NOMO-1 treated with DMSO at 0.1 percent for 48 hours (cell line): Measurements from ENCODE around the gene RPL18.
"Not testable (repeated sequence)": the region's sequence is repeated elsewhere in the genome, so short reads cannot be mapped to it uniquely, and the experiment has no call there.

Experiments used
- DNase-seq: peaks from one replicate; lab custom pipeline; 2025; ENCODE audit not compliant: unreplicated experiment; lab: John Stamatoyannopoulos, UW

RPL18 gene

GRCh38 chr19:48644839-48645619, 26.1 kb upstream of the RPL18 start:
- DNase-seq, result peak; percentile 67

- DNase-seq, result no peak
Measured at GRCh38 chr19:48644355-48644754, 25.4 kb upstream of the RPL18 start.

DNA sequence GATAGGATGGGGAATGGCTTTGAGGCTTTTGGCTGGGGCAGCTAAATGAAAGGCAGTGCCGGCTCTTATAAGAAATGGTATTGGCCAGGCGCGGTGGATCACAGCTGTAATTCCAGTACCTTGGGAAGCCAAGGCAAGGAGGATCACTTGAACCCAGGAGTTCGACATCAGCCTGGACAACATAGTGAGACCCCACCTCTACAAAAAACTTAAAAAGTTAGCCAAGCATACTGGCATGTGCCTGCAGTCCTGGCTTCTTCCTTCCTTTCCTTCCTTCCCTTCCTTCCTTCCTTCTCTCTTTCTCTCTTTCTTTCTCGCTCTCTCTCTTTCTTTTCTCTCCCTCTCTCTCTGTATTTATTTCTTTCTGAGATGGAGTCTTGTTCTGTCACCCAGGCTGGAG, 23.9 kb upstream of the RPL18 start:
- DNase-seq, result no peak

DNA sequence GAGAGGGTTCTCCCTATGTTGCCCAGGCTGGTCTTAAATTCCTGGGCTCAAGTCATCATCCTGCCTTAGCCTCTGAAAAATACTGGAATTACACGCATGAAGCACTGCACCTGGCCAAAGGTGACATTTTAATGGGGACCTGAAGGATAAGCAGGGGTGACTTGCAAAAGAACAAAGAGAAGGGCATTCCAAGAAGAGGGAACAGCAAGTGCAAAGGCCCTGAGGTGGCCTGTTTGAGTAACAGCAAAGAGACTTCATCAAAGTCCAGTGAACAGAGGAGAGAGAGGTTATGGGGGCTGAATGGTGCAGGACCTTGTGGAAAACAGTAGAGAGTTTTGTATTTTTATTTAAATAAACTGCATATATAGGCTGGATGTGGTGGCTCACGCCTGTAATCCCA, 22.9 kb upstream of the RPL18 start:
- no peak for DNase-seq

DNA sequence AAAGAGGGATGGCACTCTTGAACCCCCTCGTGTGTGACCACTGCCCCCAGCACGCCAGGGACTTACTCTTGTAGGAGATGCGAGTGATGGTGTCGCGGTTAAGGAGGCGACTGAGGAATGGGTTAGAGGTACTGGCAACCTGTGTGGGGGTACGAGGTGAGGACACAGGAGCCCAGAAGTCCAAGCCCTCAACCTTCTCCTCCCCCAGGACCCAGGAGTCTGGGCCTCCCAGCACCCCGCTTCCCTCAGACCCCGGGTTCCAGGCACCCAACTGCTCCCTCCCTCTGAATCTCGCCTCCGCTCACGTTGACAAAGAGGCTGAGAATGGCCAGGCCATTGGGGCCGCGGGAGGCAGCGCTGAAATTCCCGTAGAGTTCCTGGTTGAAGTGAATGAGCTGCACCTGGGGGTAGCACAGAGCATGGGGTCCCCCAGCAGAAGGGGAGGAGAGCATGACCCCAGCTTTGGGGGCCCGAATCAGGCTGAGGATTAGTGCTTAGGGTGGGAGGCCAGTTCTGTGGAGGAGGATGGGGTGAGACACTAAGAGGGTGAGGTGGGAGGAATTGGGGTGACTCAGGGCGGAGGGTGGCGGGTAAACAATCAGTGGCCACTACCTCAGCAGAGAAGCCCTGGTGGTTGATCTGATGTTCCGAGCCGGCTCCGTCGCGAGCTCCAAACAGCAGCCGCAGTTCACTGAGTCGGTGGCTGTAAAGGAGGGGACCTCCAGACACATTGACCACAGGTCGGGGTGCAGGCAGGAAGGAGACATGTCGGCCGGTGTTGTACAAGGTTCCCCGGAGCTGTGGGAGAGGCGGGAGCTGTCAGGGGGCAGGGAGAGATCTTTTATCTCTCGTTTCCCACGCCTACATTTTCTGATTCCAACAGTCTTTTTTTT, 20.8 kb upstream of the RPL18 start:
- DNase-seq, result no peak

DNA sequence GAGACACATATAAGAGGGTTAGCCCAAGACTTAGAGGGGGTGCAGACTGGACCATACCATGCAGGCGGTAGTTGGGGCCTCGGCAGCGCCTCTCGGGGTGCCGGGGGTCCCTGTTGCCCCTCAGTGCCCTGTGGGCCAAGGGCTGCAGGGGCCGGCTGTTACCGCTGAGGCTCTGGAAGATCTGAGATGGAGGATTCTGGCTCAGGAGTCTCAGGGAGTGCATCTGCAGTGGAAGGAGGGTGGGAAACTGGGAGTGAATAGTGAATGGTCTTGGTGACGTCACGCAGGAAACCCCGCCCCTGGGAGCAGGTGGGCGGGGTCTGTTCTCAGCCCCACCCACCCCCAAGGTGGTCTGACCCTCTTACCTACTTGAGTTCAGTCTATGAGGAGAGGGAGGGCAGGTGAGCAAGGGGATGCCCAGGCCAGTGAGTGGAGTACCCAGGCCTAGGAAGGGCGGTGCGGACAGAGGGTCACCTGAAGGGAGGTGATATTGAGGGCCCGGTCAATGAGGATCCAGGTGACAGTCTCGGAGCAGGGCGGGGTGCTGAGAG, 19.9 kb upstream of the RPL18 start:
- DNase-seq, result no peak

GRCh38 chr19:48637948-48638830, 19.2 kb upstream of the RPL18 start:
- peak; percentile 84 for DNase-seq

GRCh38 chr19:48637449-48637947, 18.5 kb upstream of the RPL18 start:
- peak; percentile 100 for DNase-seq

- DNase-seq, result no peak
Measured at GRCh38 chr19:48636859-48637448, 18.0 kb upstream of the RPL18 start, which contains the start of gene DBP. DBP (minus strand) TSS chr19:48637379; CDS start chr19:48636994, 385 bp downstream.

- no peak for DNase-seq
Measured at GRCh38 chr19:48635966-48636858, 17.2 kb upstream of the RPL18 start.

- peak; percentile 22 for DNase-seq
Measured at GRCh38 chr19:48635263-48635965, 16.4 kb upstream of the RPL18 start.

DNA sequence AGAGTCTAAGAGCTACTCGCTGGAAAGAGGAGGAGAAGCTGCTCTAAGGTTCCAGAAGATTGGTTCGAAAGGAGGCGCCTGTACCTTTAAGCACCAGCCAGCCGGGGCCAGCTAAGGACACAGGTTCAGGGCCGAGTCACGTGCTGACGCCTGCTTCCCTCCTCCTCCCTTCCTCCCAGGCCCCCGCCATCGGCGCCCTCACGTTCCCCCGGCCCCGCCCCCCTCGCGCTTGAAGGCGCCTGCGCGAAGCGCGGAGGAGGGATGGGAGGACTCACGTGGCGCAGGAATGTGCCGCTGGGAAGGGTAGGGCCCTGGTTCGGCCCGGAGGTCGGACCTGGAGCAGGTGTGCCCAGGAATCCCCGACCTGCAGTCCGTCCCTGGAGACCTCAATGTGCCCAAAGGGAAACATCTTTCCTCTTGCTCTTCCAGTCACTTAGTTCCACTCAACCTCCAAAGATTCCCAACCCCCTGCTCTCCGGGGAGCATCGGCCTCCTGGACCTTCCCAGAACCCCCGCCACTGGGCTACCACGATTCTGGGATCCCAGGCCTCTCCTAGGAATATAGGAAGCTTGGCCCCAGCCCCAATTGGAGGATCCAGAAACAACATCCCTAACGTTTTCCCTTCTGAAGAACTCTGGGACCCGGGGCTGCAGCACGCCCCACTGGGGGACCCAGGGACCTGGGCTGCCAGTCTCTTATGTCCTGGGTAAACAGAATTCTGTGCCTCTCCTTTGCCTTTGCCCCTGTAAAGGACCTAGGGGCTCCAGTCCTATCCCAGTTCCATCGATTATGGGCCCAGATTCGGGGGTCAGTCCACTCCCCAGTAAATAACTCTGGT, 15.7 kb upstream of the RPL18 start:
- DNase-seq, result peak; percentile 95

GRCh38 chr19:48634036-48634342, 15.0 kb upstream of the RPL18 start:
- DNase-seq, result no peak

- no peak for DNase-seq
Measured at GRCh38 chr19:48633148-48634035, 14.4 kb upstream of the RPL18 start.

- DNase-seq, result no peak
Measured at GRCh38 chr19:48632692-48633147, 13.7 kb upstream of the RPL18 start.

DNA sequence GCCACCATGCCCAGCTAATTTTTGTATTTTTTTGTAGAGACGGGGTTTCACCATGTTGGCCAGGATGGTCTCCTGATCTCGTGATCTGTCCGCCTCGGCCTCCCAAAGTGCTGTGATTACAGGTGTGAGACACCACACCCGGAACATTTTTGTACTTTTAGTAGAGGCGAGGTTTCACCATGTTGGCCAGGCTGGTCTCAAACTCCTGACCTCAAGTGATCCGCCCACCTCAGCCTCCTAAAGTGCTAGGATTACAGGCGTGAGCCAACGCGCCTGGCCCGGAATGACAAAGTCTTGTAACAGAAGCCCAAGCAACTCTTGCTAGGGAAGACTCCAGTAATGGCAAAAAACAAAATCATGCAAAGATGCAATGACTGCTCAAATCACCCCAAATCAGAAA, 13.3 kb upstream of the RPL18 start:
- DNase-seq, result not testable (repeated sequence)

GRCh38 chr19:48631225-48631624, 12.2 kb upstream of the RPL18 start:
- DNase-seq, result no peak
